Loucy (cell line): Measurements from ENCODE around the gene SNUPN.

Experiments
- CTCF ChIP-seq: fragments of 200-600 bp; sonication (generic); conservative IDR thresholded peaks from 2 replicates; pipeline ENCODE4 v1.5.1; 2014; ENCODE audit warnings: mild to moderate bottlenecking, antibody characterized with exemption, low read length
- EZH2phosphoT487 ChIP-seq: fragments of 200-600 bp; IDR thresholded peaks from 2 replicates; pipeline ENCODE4 v1.6.1; 2018; ENCODE audit warnings: antibody characterized with exemption, mild to moderate bottlenecking, moderate library complexity, borderline replicate concordance

GRCh38 chr15:75639191-75639708 lies 13.7 kb upstream of the SNUPN start:
- TF ChIP-seq CTCF: no peak
- no peak for TF ChIP-seq EZH2phosphoT487
